Activated T-helper 2 cell treated with anti-CD3 and anti-CD28 coated beads, Interferon-gamma antibody, Interleukin-2, Interleukin-4, amounts not matched to agents 10 μg/mL and 5 μg/mL and 100 μg/mL, durations not matched to agents 14 hours and 24 hours and 36 hours (primary cell): Measurements from ENCODE around the gene DEDD2. TPM values are rescaled to one million over a fixed set of nuclear protein-coding genes. Genes with fewer than 3 reads are reported as not detected.

Experiments
- DNase-seq: peaks from one replicate; pipeline ENCODE4 v3.0.0; 2021; ENCODE audit warnings: low spot score
- H3K27ac Mint-ChIP-seq: one replicate; pipeline ENCODE4 v1.8.0; 2021; ENCODE audit warnings: mixed read lengths
- H3K27me3 Mint-ChIP-seq: one replicate; pipeline ENCODE4 v1.8.0; 2021; ENCODE audit warnings: low read depth, mixed read lengths
- H3K36me3 Mint-ChIP-seq: one replicate; pipeline ENCODE4 v1.8.0; 2021; ENCODE audit warnings: low read depth, mixed read lengths
- H3K4me1 Mint-ChIP-seq: one replicate; pipeline ENCODE4 v1.8.0; 2021; ENCODE audit warnings: low read depth, mixed read lengths
- H3K4me3 Mint-ChIP-seq: one replicate; pipeline ENCODE4 v1.8.0; 2021; ENCODE audit warnings: low read depth, mild to moderate bottlenecking, moderate library complexity, mixed read lengths
- H3K9me3 Mint-ChIP-seq: one replicate; pipeline ENCODE4 v1.8.0; 2021; ENCODE audit warnings: mixed read lengths
- intact Hi-C: fragments of 100-400 bp; cut with micrococcal nuclease; formaldehyde crosslinking; loops from one replicate; pipeline ENCODE4 v1.15.1; 2023
- total RNA-seq: library from RNA; stranded (reverse); gene quantifications from 2 replicates; pipeline ENCODE4 v1.2.3, GENCODE V29; 2022

DEDD2 gene
- total RNA-seq, 1 donor from 2014 or later: 33.6 TPM

DNA sequence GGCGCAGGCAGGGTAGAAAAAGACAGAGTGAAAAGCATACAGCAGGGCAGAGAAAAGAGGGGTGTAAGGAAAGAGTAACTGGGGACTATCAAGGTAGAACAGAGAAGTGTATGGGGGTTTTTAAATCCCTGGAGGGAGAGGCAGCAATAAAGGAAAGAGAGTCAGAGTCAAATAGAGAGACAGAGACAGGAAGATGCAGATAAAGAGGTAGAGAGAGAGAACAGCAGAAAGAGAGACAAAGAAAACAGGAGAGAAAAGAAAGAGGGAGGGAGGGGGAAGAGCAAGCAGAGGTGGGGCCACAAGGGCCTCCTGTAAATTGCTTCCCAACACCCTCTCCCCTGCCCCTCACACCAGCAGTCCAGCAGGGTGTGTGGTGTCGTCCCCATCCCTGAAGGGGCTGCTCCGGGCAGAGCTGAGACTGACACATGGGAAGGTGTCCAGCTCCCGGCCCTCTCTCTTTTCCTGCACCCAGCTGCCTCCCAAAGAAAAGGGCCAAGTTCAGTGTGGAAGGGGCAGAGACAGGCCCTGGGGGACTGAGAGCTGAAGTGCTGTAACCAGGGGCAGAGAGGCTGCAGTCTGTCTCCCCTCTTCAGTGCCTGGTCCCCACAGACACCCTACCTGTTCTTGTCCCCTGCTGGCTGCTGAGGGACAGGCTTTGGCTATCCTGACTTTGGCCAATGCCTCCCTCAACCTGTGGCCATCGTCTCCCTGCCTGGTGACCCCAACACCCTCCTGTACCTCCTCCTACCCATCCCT lies 67.9 kb downstream of the DEDD2 start:
- H3K4me3 Mint-ChIP-seq: no peak overlapping the region
- no peaks in the 10 kb centered on the region for H3K36me3 Mint-ChIP-seq
- no peaks in the 10 kb centered on the region for H3K9me3 Mint-ChIP-seq
- peaks cover 20% of the 10 kb centered on the region for H3K27me3 Mint-ChIP-seq
- intact Hi-C loops: no loop called here
- no peak for DNase-seq
- H3K4me1 Mint-ChIP-seq: peaks cover 8% of the 10 kb centered on the region
- H3K27ac Mint-ChIP-seq: no peak overlapping the region

Other genes with a start within 250 kb of the DEDD2 start
- gene ATP1A3, start 223.4 kb downstream of the DEDD2 start, total RNA-seq: 0.97 and 1.7 TPM in 2 replicates
- 2.4 and 3.3 TPM in 2 replicates for gene GRIK5, start 147.5 kb downstream of the DEDD2 start, total RNA-seq
- 15.7 and 16.6 TPM in 2 replicates for gene ZNF574, start 141.5 kb downstream of the DEDD2 start, total RNA-seq
- 48.6 and 49.5 TPM in 2 replicates for gene POU2F2, start 85.2 kb downstream of the DEDD2 start, total RNA-seq
- 17.3 and 18.4 TPM in 2 replicates for gene ZNF526, start 2.6 kb upstream of the DEDD2 start, total RNA-seq
- 48.0 and 52.4 TPM in 2 replicates for gene GSK3A, start 24.9 kb upstream of the DEDD2 start, total RNA-seq
- gene ERF, start 37.5 kb upstream of the DEDD2 start, total RNA-seq: 58.4 and 59.1 TPM in 2 replicates
- 68.3 and 69.3 TPM in 2 replicates for gene CIC, start 51.6 kb upstream of the DEDD2 start, total RNA-seq
- 0.74 and 0.91 TPM in 2 replicates for gene PRR19, start 84.5 kb upstream of the DEDD2 start, total RNA-seq
- gene PAFAH1B3, start 84.9 kb upstream of the DEDD2 start, total RNA-seq: 49.3 and 50.9 TPM in 2 replicates
- gene TMEM145, start 95.6 kb upstream of the DEDD2 start, total RNA-seq: 0.71 and 0.85 TPM in 2 replicates
- 9.7 and 10.3 TPM in 2 replicates for gene MEGF8, start 108.0 kb upstream of the DEDD2 start, total RNA-seq
- gene CNFN, start 172.6 kb upstream of the DEDD2 start, total RNA-seq: 0.53 TPM in 1 of 2 replicates, not detected in the other
- gene LIPE, start 209.7 kb upstream of the DEDD2 start, total RNA-seq: 33.0 and 35.2 TPM in 2 replicates
- gene CXCL17, start 225.3 kb upstream of the DEDD2 start, total RNA-seq: not detected in 2 replicates